ENCODE data around the gene LRG1. TPM values are rescaled to one million over a fixed set of nuclear protein-coding genes. Genes with fewer than 3 reads are reported as not detected.

The LRG1 gene, protein sequence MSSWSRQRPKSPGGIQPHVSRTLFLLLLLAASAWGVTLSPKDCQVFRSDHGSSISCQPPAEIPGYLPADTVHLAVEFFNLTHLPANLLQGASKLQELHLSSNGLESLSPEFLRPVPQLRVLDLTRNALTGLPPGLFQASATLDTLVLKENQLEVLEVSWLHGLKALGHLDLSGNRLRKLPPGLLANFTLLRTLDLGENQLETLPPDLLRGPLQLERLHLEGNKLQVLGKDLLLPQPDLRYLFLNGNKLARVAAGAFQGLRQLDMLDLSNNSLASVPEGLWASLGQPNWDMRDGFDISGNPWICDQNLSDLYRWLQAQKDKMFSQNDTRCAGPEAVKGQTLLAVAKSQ
- not detected in 2 replicates for total RNA-seq

DNA sequence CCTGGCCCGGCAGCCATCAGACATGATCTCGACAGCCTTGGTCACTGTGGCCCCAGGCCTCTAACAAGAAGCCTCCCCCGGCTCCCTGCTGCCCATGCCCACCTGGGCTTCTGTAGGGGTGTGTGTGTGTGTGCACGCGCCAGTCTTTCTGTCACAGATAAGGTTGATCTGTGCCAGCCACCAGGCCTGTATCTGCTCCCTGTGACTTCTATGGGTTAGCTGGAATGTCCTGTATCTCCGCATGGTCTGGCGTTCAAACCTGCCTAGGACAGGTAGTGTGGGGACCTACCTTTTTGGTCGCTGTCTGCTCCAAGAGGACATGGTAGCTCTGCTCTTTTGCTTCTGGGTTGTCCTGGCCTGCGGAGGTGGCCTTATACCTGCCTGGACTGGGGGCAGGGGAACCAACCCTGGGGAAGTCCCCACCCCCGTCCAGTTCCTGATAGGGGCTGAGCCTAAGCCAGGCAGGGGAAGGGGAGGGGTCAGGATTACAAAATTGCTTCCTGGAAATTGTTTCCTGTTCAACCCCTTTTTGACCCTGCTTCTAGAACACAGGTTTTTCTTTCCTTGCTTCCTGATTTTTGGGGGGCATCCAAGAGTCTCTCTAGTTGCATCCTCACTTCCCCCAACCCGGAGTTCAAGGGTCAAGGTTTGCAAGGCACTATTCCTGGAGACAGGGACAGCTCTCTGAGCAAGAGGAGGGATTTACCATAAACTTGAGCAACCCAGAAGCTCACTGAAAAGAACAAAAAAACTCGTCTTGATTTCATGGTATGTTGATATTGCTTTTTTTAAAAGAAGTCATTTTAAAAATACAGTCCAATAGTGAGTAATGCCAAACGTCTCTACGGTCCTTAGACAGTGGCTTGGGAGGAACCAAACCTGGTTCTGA is at the start of gene LRG1:
TSS of gene LRG1 (minus strand) at position 344 of the 889 bp plus-strand sequence. CDS start at position 321, 23 bp downstream.

DNA sequence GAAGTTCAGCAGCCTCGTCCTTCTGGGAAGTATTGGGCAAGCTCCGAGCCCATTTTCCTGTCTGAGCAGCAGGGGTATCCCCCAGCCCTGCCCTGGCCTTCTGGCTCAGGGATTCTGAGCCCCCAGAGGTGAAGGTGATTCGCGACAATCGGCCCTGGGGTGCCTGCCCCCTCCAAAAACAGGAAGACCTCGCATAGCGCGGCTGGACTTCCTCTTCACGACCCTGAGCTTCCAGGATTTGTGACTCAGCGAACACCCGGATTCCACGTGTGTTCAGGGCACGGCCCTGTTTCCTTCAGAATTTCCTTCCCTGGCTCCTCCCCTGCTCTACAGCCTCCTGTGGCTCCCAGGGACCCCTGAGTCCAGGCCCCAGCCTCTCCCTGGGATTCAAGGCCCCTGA is 19.7 kb upstream of the LRG1 start, which contains the start of gene SEMA6B:
TSS of gene SEMA6B (minus strand) at position 116 of the 400 bp plus-strand sequence. CDS start 1,227 bp downstream, outside the sequence.

DNA sequence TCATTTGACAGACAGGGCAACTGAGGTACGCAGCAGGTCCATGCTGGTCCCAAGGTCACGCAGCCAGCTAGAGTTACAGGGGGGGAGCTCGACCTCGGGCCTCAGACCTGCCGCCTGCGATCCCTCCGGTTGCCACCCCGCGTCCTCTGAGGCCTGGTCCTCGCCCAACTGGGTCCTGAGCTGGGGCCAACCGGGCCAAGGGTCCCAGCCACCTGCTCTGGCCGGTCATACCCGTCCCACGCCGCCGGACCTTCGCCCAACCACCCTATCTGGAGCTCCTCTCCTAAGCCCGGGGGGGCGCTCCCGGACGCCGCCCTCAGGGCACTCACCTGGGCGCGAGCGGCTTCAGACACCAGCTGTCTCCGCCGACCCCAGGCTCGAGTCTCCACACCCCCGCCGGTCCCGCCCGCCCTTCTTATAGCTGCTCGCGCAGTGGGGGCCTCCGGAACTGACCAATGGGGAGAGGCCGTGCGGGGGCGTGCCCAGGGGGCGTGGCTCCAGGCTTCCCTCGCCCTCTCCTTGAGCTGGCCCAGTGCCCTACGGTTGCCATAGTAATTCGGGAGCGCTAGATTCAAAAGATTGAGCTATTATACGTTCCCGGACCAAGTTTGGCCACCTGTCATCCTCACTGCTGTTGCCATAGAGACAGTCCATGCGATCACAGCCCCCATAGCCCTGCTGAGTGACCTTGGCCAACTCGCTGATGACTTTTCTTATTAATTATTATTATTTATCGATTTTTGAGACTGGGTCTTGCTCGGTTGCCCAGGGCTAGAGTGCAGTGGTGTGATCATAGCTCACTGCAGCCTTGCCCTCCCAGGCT is 4.8 kb downstream of the LRG1 start, which contains the start of gene PLIN5:
TSS of gene PLIN5 (minus strand) at position 389 of the 823 bp plus-strand sequence. CDS start 1,150 bp downstream, outside the sequence.

DNA sequence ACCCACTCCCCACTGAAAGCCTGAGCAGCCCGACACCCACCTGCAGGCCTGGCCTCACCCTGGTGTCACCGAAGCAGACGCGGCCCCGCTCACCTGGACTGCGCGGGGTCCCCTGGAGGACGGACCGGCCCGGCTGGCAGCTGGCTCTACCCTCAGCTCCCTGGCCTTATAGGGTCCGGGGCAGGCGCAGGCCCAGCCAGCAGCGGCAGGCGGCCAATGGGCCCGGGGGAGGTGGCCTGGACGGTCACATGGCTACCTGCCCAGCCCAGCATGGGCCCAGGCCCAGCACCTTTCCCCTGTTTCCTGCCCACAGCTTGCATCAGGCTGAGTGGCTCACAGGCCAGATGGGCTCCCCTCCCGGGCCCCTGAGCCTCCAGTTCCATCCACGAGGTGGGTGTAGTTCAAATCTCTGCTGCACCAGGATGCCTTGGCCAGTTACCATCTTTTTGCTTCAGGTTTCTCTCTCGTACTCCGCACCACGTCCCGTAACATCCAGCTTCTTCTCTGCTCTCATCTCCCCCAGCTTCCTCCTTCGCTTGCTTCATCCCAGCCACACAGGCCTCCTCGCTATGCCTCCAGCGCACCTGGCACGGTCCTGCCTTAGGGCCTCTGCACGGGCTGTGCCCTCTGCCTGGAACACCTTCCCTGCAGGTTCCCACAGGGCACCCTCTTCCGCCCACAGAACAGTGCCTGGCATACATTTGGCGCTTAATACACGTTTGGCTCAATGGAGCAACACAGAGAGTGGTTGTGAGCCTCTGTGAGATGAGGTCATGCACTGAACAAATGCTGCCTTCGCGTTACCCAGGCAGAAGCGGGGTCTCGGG is 21.3 kb downstream of the LRG1 start, which contains the start of gene PLIN4:
TSS of gene PLIN4 (minus strand) at position 142 of the 827 bp plus-strand sequence. CDS start 214 bp downstream, outside the sequence.

Other genes starting within 250 kb of the LRG1 start
- gene TMIGD2, start 237.6 kb downstream of the LRG1 start, total RNA-seq = not detected in 2 replicates
- gene FSD1, start 235.4 kb downstream of the LRG1 start, total RNA-seq = 11.3 and 14.9 TPM in 2 replicates
- 6.6 and 6.7 TPM in 2 replicates for gene STAP2, start 201.2 kb downstream of the LRG1 start, total RNA-seq
- gene MPND, start 196.5 kb downstream of the LRG1 start, total RNA-seq = 8.2 and 8.8 TPM in 2 replicates
- 25.2 and 31.7 TPM in 2 replicates for gene SH3GL1, start 139.5 kb downstream of the LRG1 start, total RNA-seq
- 3.7 and 6.0 TPM in 2 replicates for gene CHAF1A, start 137.4 kb downstream of the LRG1 start, total RNA-seq
- gene UBXN6, start 82.2 kb downstream of the LRG1 start, total RNA-seq = 138 and 176 TPM in 2 replicates
- gene HDGFL2, start 67.7 kb downstream of the LRG1 start, total RNA-seq = 59.6 and 82.7 TPM in 2 replicates
- 0.43 and 2.5 TPM in 2 replicates for gene PLIN4, start 21.6 kb downstream of the LRG1 start, total RNA-seq
- gene PLIN5, start 4.8 kb downstream of the LRG1 start, total RNA-seq = not detected in 2 replicates
- gene SEMA6B, start 19.6 kb upstream of the LRG1 start, total RNA-seq = 0.09 and 0.32 TPM in 2 replicates
- 1.2 and 1.4 TPM in 2 replicates for gene TNFAIP8L1, start 99.5 kb upstream of the LRG1 start, total RNA-seq
- 182 and 263 TPM in 2 replicates for gene MYDGF, start 130.3 kb upstream of the LRG1 start, total RNA-seq
- gene DPP9, start 183.8 kb upstream of the LRG1 start, total RNA-seq = 17.3 and 17.8 TPM in 2 replicates